GM12878 (cell line): ENCODE measurements around the gene MSL1. TPM values are rescaled to one million over a fixed set of nuclear protein-coding genes. Genes with fewer than 3 reads are reported as not detected.

ENCODE experiments used
- ATAC-seq: fragments of 200-7000 bp; cut with Tn5 transposase; 3 replicates; pipeline ENCODE4 v1.9.1; 2020; ENCODE audit warnings: mild to moderate bottlenecking, moderate library complexity
- BruUV-seq: library from RNA; stranded (reverse); fragments of 400-500 nt; replicated peaks from 2 replicates; lab custom pipeline; 2021; lab: Mats Ljungman, UMichigan
- CTCF ChIA-PET: fragments of 300-600 bp; sonication (Branson Sonifier 250); formaldehyde crosslinking; extraction: SDS; loops from one replicate; lab custom pipeline; 2021; ENCODE audit warnings: inconsistent platforms; lab: Yijun Ruan, JAX
- POLR2A ChIA-PET: fragments of 350-600 bp; formaldehyde crosslinking; extraction: SDS; loops from one replicate; lab custom pipeline; 2021; ENCODE audit warnings: inconsistent platforms; lab: Charles Lee
- RAD21 ChIA-PET: fragments of 300-600 bp; sonication (Branson Sonifier 250); formaldehyde crosslinking; loops from one replicate; lab custom pipeline; 2023; ENCODE audit warnings: antibody characterized with exemption; ENCODE audit not compliant: unreplicated experiment; lab: Charles Lee
- SMC1A ChIA-PET: fragments of 300-600 bp; sonication (Branson Sonifier 250); formaldehyde crosslinking; loops from one replicate; lab custom pipeline; 2023; ENCODE audit not compliant: unreplicated experiment, uncharacterized antibody; lab: Charles Lee
- DNase-seq: peaks from one replicate; pipeline ENCODE4 v3.0.0-alpha.2; 2011; ENCODE audit warnings: low read depth, low spot score
- FAIRE-seq: peaks from 3 replicates; lab custom pipeline; 2011; peaks lifted over from hg19 to GRCh38; lab: Jason Lieb, UNC
- H2AFZ ChIP-seq: 2 replicates; pipeline ENCODE4 v1.6.0; 2011; ENCODE audit warnings: low read depth, low read length, control low read depth; ENCODE audit not compliant: control insufficient read depth
- H3K27ac ChIP-seq: 2 replicates; pipeline ENCODE4 v1.5.1; 2011; ENCODE audit warnings: control low read depth; ENCODE audit not compliant: control insufficient read depth, insufficient read depth
- H3K27me3 ChIP-seq, 2 experiments: replicated peaks in 1 of 2; 2 replicates each; pipeline versions ENCODE4 v1.6.0 to v1.6.1; 2011; ENCODE audit warnings: low read length in 1 of 2; ENCODE audit not compliant: control insufficient read depth in 2 of 2, insufficient read depth in 2 of 2
- H3K36me3 ChIP-seq, 2 experiments: 2 replicates each; pipeline ENCODE4 v1.5.1; 2011; ENCODE audit warnings: low read length in 1 of 2; ENCODE audit not compliant: control insufficient read depth in 2 of 2, insufficient read depth in 2 of 2
- H3K4me1 ChIP-seq: 2 replicates; pipeline ENCODE4 v1.6.1; 2011; ENCODE audit warnings: mild to moderate bottlenecking, low read length, moderate library complexity, mixed read lengths; ENCODE audit not compliant: control insufficient read depth, insufficient read depth
- H3K4me2 ChIP-seq: 2 replicates; pipeline ENCODE4 v1.6.0; 2011; ENCODE audit warnings: control low read depth; ENCODE audit not compliant: control insufficient read depth, insufficient read depth
- H3K4me3 ChIP-seq: fragments of 200-600 bp; sonication (generic); 2 replicates; pipeline ENCODE4 v1.5.1; 2016
- H3K79me2 ChIP-seq: 2 replicates; pipeline ENCODE4 v1.6.0; 2011; ENCODE audit warnings: low read length; ENCODE audit not compliant: control insufficient read depth, insufficient read depth
- H3K9ac ChIP-seq: 2 replicates; pipeline ENCODE4 v1.8.0; 2011; ENCODE audit warnings: low read length, control low read depth, mixed read lengths; ENCODE audit not compliant: control insufficient read depth, insufficient read depth
- H3K9me3 ChIP-seq: replicated peaks from 3 replicates; pipeline ENCODE4 v1.5.1; 2011; ENCODE audit warnings: mild to moderate bottlenecking, low read length; ENCODE audit not compliant: control insufficient read depth, insufficient read depth
- H4K20me1 ChIP-seq: 2 replicates; pipeline ENCODE4 v1.6.0; 2011; ENCODE audit not compliant: control insufficient read depth, insufficient read depth
- GABPA ChIP-seq: IDR thresholded peaks from 2 replicates; pipeline ENCODE4 v1.6.1; 2014; ENCODE audit warnings: antibody characterized with exemption, low read depth, mild to moderate bottlenecking, inconsistent platforms
- IKZF2 ChIP-seq, 2 experiments: fragments of 450-650 bp; IDR thresholded peaks; 2 replicates each; pipeline ENCODE4 v1.6.1; 2017; ENCODE audit warnings: mild to moderate bottlenecking in 2 of 2, moderate library complexity in 2 of 2
- LARP7 ChIP-seq: fragments of 450-650 bp; IDR thresholded peaks from 2 replicates; pipeline ENCODE4 v1.6.1; 2017; ENCODE audit warnings: mild to moderate bottlenecking
- POLR2A ChIP-seq: IDR thresholded peaks from 2 replicates; pipeline ENCODE4 v1.6.1; 2011; ENCODE audit warnings: low read depth, mild to moderate bottlenecking, low read length
- SP1 ChIP-seq: IDR thresholded peaks from one replicate; pipeline ENCODE4 v1.6.1; 2011; ENCODE audit warnings: low read depth, low read length
- WGBS: methylation state at CpG from one replicate; pipeline ENCODE4 v1.1.6; 2016; ENCODE audit warnings: low lambda C conversion rate; ENCODE audit not compliant: insufficient replicate concordance, insufficient coverage; ENCODE audit errors: missing lambda C conversion rate; 5-methylcytosine and 5-hydroxymethylcytosine counted together
- in situ Hi-C: fragments of 300-500 bp; cut with MboI; formaldehyde crosslinking; loops from 9 replicates; pipeline ENCODE4 v1.14.3; 2018; ENCODE audit warnings: mixed read lengths
- intact Hi-C: fragments of 100-400 bp; cut with micrococcal nuclease; formaldehyde crosslinking; loops from one replicate; pipeline ENCODE4 v1.14.2; 2022; ENCODE audit not compliant: unreplicated experiment
- polyA plus RNA-seq, 11 experiments: library from polyadenylated mRNA; depleted of rRNA in 4 of 11; unstranded in 6 of 11; stranded (reverse) in 5 of 11; fragments of >200 nt; fragmentation: Nextera tagmentation in 4 of 11; fragmentation: Illumina TruSeq in 1 of 11; extraction: Ambion mirVana in 4 of 11; extraction: Trizol in 1 of 11; gene quantifications; 1 replicate in 1 of 11; 2 replicates in 10 of 11; pipeline versions ENCODE4 v1.2.1 to v1.2.3, GENCODE V29; 2011 to 2016; ENCODE audit warnings: inconsistent platforms in 2 of 11, missing spikeins in 2 of 11, low read depth in 1 of 11
- total RNA-seq, 4 experiments: library from RNA; depleted of rRNA in 3 of 4; stranded (reverse); fragments of >200 nt in 3 of 4; fragmentation: Illumina TruSeq in 1 of 4; extraction: Trizol in 1 of 4; gene quantifications; 2 replicates each; pipeline versions ENCODE4 v1.2.1 to v1.2.3, GENCODE V29; 2013 to 2021
- TF ChIP-seq, protein P1 (sequence below): fragments of 450-650 bp; IDR thresholded peaks from 2 replicates; pipeline ENCODE4 v1.6.1; 2018; ENCODE audit warnings: borderline replicate concordance, mild to moderate bottlenecking; ENCODE audit not compliant: partially characterized antibody
- TF ChIP-seq, protein P2 (sequence below): fragments of 450-650 bp; conservative IDR thresholded peaks from 2 replicates; pipeline ENCODE4 v1.6.1; 2017; ENCODE audit warnings: mild to moderate bottlenecking, moderate library complexity

The MSL1 gene
- total and polyA plus RNA-seq, 10 of the 15 experiments (the other 5 are each of a cell fraction or from before 2014, with no cell fraction given) = 6.1 to 95.2 (median 51.8) TPM

DNA sequence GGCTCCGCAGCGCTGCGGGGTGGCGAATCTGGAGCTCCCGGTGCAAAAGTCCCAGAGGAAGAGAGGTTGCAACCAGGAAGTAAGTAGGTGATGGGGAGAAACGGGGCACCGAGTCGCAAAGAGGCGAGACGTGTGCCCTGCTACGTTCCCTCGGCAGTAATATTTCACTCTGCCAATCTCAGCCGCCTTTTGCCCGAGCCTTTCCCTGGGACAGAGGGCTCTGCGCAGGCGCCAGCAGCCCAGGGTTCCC, 21.4 kb upstream of the MSL1 start, which contains the start of gene NR1D1:
TSS of gene NR1D1 (minus strand) at position 171 of the 250 bp plus-strand sequence. CDS start 495 bp downstream, outside the sequence.
- no peak for DNase-seq
- RAD21 ChIA-PET = interaction anchor here (0.8 to 7.7 kb wide), 9 partner anchors 11 to 193 kb away, joined by 3 to 155 read pairs (median 3); partner anchors contain the start of genes CSF3, MSL1 and PSMD3

More for the DNA sequence above, 21.4 kb upstream of the MSL1 start, which contains the start of gene NR1D1:
- H3K4me2 ChIP-seq = peak within 1 kb of the TSS; percentile 63
- under 1% methylated on average over 16 of the region's 16 CpGs for WGBS
- no peak for FAIRE-seq
- no peaks in the 10 kb centered on the region for H3K9me3 ChIP-seq
- in situ Hi-C loops (no loop called here), intact Hi-C loops (loop anchor here (1.0 kb wide), 1 partner anchor 12 kb away; no protein-coding TSS in a partner anchor)
- no peak for ATAC-seq
- no TSS peak for BruUV-seq
- peaks cover 75% of the 10 kb centered on the region for H3K4me1 ChIP-seq
- H3K27ac ChIP-seq = peak within 1 kb of the TSS; percentile 17; the same call in 1 of the 2 replicates
- peak within 1 kb of the TSS; percentile 88 for H2AFZ ChIP-seq
- TF ChIP-seq LARP7 (0 out of 2 replicates have a peak, but pooled peaks have one; percentile 37), POLR2A (peak; percentile 52; the same call in 1 of the 2 replicates), GABPA (no peak), SP1 (no peak), IKZF2 (IDR thresholded peaks at IDR 0.05) (peak in 1 of 2 experiments; percentile 10; a peak in 1 of 4 replicates)
- TF ChIP-seq, protein P1, sequence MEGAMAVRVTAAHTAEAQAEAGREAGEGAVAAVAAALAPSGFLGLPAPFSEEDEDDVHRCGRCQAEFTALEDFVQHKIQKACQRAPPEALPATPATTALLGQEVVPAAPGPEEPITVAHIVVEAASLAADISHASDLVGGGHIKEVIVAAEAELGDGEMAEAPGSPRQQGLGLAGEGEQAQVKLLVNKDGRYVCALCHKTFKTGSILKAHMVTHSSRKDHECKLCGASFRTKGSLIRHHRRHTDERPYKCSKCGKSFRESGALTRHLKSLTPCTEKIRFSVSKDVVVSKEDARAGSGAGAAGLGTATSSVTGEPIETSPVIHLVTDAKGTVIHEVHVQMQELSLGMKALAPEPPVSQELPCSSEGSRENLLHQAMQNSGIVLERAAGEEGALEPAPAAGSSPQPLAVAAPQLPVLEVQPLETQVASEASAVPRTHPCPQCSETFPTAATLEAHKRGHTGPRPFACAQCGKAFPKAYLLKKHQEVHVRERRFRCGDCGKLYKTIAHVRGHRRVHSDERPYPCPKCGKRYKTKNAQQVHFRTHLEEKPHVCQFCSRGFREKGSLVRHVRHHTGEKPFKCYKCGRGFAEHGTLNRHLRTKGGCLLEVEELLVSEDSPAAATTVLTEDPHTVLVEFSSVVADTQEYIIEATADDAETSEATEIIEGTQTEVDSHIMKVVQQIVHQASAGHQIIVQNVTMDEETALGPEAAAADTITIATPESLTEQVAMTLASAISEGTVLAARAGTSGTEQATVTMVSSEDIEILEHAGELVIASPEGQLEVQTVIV = peak; percentile 48
- TF ChIP-seq, protein P2, sequence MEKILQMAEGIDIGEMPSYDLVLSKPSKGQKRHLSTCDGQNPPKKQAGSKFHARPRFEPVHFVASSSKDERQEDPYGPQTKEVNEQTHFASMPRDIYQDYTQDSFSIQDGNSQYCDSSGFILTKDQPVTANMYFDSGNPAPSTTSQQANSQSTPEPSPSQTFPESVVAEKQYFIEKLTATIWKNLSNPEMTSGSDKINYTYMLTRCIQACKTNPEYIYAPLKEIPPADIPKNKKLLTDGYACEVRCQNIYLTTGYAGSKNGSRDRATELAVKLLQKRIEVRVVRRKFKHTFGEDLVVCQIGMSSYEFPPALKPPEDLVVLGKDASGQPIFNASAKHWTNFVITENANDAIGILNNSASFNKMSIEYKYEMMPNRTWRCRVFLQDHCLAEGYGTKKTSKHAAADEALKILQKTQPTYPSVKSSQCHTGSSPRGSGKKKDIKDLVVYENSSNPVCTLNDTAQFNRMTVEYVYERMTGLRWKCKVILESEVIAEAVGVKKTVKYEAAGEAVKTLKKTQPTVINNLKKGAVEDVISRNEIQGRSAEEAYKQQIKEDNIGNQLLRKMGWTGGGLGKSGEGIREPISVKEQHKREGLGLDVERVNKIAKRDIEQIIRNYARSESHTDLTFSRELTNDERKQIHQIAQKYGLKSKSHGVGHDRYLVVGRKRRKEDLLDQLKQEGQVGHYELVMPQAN = peak; percentile 91
- POLR2A ChIA-PET = interaction anchor here (0.5 to 2.2 kb wide), 13 partner anchors 10 to 455 kb away, joined by 3 to 12 read pairs (median 5); partner anchors contain the start of genes CASC3, MED24 and MSL1
- H3K9ac ChIP-seq = peak within 1 kb of the TSS; percentile 31
- H3K4me3 ChIP-seq = peak within 1 kb of the TSS; percentile 90
- H3K27me3 ChIP-seq = no peaks in the 10 kb centered on the region
- CTCF ChIA-PET = interaction anchor here (0.5 to 10.6 kb wide), 9 partner anchors 12 to 477 kb away, joined by 3 to 176 read pairs (median 7); partner anchors contain the start of genes MED24 and PSMD3
- H3K36me3 ChIP-seq = peaks cover 0 to 1% of the 10 kb centered on the region in 2 experiments; a peak in 2 of 4 replicates
- SMC1A ChIA-PET = interaction anchor here (0.9 to 10.4 kb wide), 7 partner anchors 12 to 91 kb away, joined by 3 to 132 read pairs (median 4); partner anchors contain the start of gene MED24
- no peaks in the 10 kb centered on the region for H4K20me1 ChIP-seq
- peaks cover 11% of the 10 kb centered on the region for H3K79me2 ChIP-seq
